CD4-positive, alpha-beta T cell (primary cell): ENCODE measurements around the gene OR6N1. TPM values are rescaled to one million over a fixed set of nuclear protein-coding genes. Genes with fewer than 3 reads are reported as not detected.

Experiments
- ATAC-seq: fragments of 200-7000 bp; cut with Tn5 transposase; one replicate; pipeline ENCODE4 v1.10.0; 2022; ENCODE audit warnings: mild to moderate bottlenecking; ENCODE audit not compliant: poor library complexity
- CTCF ChIA-PET: fragments of 350-600 bp; sonication (Branson Sonifier 250); formaldehyde crosslinking; loops from one replicate; lab custom pipeline; 2021; ENCODE audit warnings: antibody characterized with exemption, inconsistent platforms; lab: Charles Lee
- POLR2A ChIA-PET: fragments of 350-600 bp; sonication (Branson Sonifier 250); formaldehyde crosslinking; loops from one replicate; lab custom pipeline; 2021; ENCODE audit warnings: antibody characterized with exemption, inconsistent platforms; lab: Charles Lee
- DNase-seq, 14 experiments: peaks; one replicate each; pipeline ENCODE4 v3.0.0-alpha.2; 2013 to 2020; ENCODE audit warnings: mixed read lengths in 2 of 14
- H3K27ac ChIP-seq, 2 donors: one replicate each; pipeline versions ENCODE4 v1.5.1 to v1.7.0; 2013; ENCODE audit warnings: low read length in 2 of 2, low read depth in 1 of 2, mild to moderate bottlenecking in 1 of 2
- H3K27me3 ChIP-seq, 2 experiments: 1 replicate in 1 of 2; 2 replicates in 1 of 2; pipeline versions ENCODE4 v1.6.1 to v1.7.0; 2013; ENCODE audit warnings: low read length in 2 of 2, control low read depth in 1 of 2, mild to moderate bottlenecking in 1 of 2, moderate library complexity in 1 of 2; ENCODE audit not compliant: insufficient read depth in 2 of 2, control insufficient read depth in 1 of 2
- H3K36me3 ChIP-seq: one replicate; pipeline ENCODE4 v1.6.1; 2013; ENCODE audit warnings: low read length, control low read depth; ENCODE audit not compliant: insufficient read depth
- H3K4me1 ChIP-seq: one replicate; pipeline ENCODE4 v1.6.1; 2013; ENCODE audit warnings: low read length, control low read depth; ENCODE audit not compliant: insufficient read depth
- H3K4me3 ChIP-seq: one replicate; pipeline ENCODE4 v1.5.1; 2013; ENCODE audit warnings: mild to moderate bottlenecking, low read length, moderate library complexity
- H3K9me3 ChIP-seq, 2 experiments: 1 replicate in 1 of 2; 2 replicates in 1 of 2; pipeline versions ENCODE4 v1.6.1 to v1.7.0; 2013; ENCODE audit warnings: low read length in 2 of 2, mild to moderate bottlenecking in 2 of 2, control low read depth in 1 of 2, moderate library complexity in 1 of 2; ENCODE audit not compliant: control insufficient read depth in 1 of 2, insufficient read depth in 1 of 2
- H3K27ac Mint-ChIP-seq: one replicate; pipeline ENCODE4 v1.8.0; 2020; ENCODE audit warnings: mixed read lengths
- H3K27me3 Mint-ChIP-seq: one replicate; pipeline ENCODE4 v1.8.0; 2021; ENCODE audit warnings: mixed read lengths
- H3K36me3 Mint-ChIP-seq: one replicate; pipeline ENCODE4 v1.8.0; 2021; ENCODE audit warnings: low read depth, mixed read lengths
- H3K4me1 Mint-ChIP-seq: one replicate; pipeline ENCODE4 v1.8.0; 2021; ENCODE audit warnings: low read depth, mixed read lengths
- H3K4me3 Mint-ChIP-seq: one replicate; pipeline ENCODE4 v1.8.0; 2020; ENCODE audit warnings: mild to moderate bottlenecking, mixed read lengths
- H3K9me3 Mint-ChIP-seq: one replicate; pipeline ENCODE4 v1.8.0; 2020; ENCODE audit warnings: mixed read lengths
- CTCF ChIP-seq: fragments of 200-600 bp; IDR thresholded peaks from one replicate; pipeline ENCODE4 v1.8.0; 2022; ENCODE audit warnings: antibody characterized with exemption, mild to moderate bottlenecking
- intact Hi-C, 2 experiments: fragments of 100-400 bp; cut with DNase I in 1 of 2; cut with micrococcal nuclease in 1 of 2; formaldehyde crosslinking; loops; one replicate each; pipeline versions ENCODE4 v1.15.1 to v1.9.0; 2023 to 2025; cut with DNase I, micrococcal nuclease
- total RNA-seq, 174 experiments: library from RNA in 2 of 174; stranded (reverse) in 2 of 174; gene quantifications; one replicate each; pipeline ENCODE4 v1.2.3 and lab custom pipeline; 2021 to 2026

OR6N1 gene
- total RNA-seq, 2 experiments from 2014 or later = not detected

- Mint-ChIP-seq H3K4me3 (no peak overlapping the region), H3K27me3 (no peaks in the 10 kb centered on the region), H3K9me3 (no peaks in the 10 kb centered on the region), H3K27ac (no peak overlapping the region), H3K4me1 (peaks cover 17% of the 10 kb centered on the region), H3K36me3 (no peaks in the 10 kb centered on the region)
- Histone ChIP-seq H3K27me3 (no peaks in the 10 kb centered on the region), H3K4me1 (peaks cover 7% of the 10 kb centered on the region), H3K27ac (no peak overlapping the region), H3K36me3 (no peaks in the 10 kb centered on the region), H3K9me3 (no peaks in the 10 kb centered on the region), H3K4me3 (no peak overlapping the region)
- no peak for ATAC-seq
- TF ChIP-seq CTCF = no peak
- no peak for DNase-seq
- POLR2A ChIA-PET = no interaction called here
- CTCF ChIA-PET = no interaction called here
- intact Hi-C loops = no loop called here
These were observed 43.0 kb upstream of the OR6N1 start for GRCh38 chr1:158814970-158815369.

- Histone ChIP-seq H3K27ac (no peak overlapping the region), H3K9me3 (no peaks in the 10 kb centered on the region), H3K4me3 (no peak overlapping the region), H3K36me3 (no peaks in the 10 kb centered on the region), H3K27me3 (no peaks in the 10 kb centered on the region), H3K4me1 (no peaks in the 10 kb centered on the region)
- no peak overlapping the region for H3K27ac Mint-ChIP-seq
- no peak for TF ChIP-seq CTCF
- DNase-seq (no peak), ATAC-seq (no peak)
- no peaks in the 10 kb centered on the region for H3K36me3 Mint-ChIP-seq
- intact Hi-C loops = no loop called here
- ChIA-PET POLR2A (no interaction called here), CTCF (no interaction called here)
- no peaks in the 10 kb centered on the region for H3K27me3 Mint-ChIP-seq
- H3K4me1 Mint-ChIP-seq = peaks cover under 1% of the 10 kb centered on the region
- no peak overlapping the region for H3K4me3 Mint-ChIP-seq
- no peaks in the 10 kb centered on the region for H3K9me3 Mint-ChIP-seq
These were observed 41.2 kb upstream of the OR6N1 start for GRCh38 chr1:158813164-158813563.

GRCh38 chr1:158812336-158812735 is 40.3 kb upstream of the OR6N1 start:
- CTCF ChIA-PET = no interaction called here
- POLR2A ChIA-PET = no interaction called here
- Histone ChIP-seq H3K4me3 (no peak overlapping the region), H3K27ac (no peak overlapping the region), H3K27me3 (no peaks in the 10 kb centered on the region), H3K36me3 (no peaks in the 10 kb centered on the region), H3K4me1 (no peaks in the 10 kb centered on the region), H3K9me3 (no peaks in the 10 kb centered on the region)
- no peak for ATAC-seq
- Mint-ChIP-seq H3K4me1 (no peaks in the 10 kb centered on the region), H3K36me3 (no peaks in the 10 kb centered on the region), H3K27ac (no peak overlapping the region), H3K9me3 (no peaks in the 10 kb centered on the region), H3K27me3 (no peaks in the 10 kb centered on the region), H3K4me3 (no peak overlapping the region)
- TF ChIP-seq CTCF = no peak
- DNase-seq = no peak
- intact Hi-C loops = no loop called here
